Keratinocyte (primary cell): Measurements from ENCODE around the gene GTF2IRD1. TPM values are rescaled to one million over a fixed set of nuclear protein-coding genes. Genes with fewer than 3 reads are reported as not detected.

Experiments used
- DNase-seq: peaks from one replicate; pipeline ENCODE4 v3.0.0-alpha.2; 2011; ENCODE audit warnings: low read depth, missing footprints, low spot score
- FAIRE-seq: peaks from 2 replicates; lab custom pipeline; 2011; peaks lifted over from hg19 to GRCh38; lab: Jason Lieb, UNC
- H2AFZ ChIP-seq: 2 replicates; pipeline ENCODE4 v1.6.0; 2012; ENCODE audit warnings: low read length, control low read depth, inconsistent platforms; ENCODE audit not compliant: control insufficient read depth
- H3K27ac ChIP-seq: 2 replicates; pipeline ENCODE4 v1.5.1; 2011; ENCODE audit warnings: low read length; ENCODE audit not compliant: control insufficient read depth, insufficient read depth
- H3K27me3 ChIP-seq: 3 replicates; pipeline ENCODE4 v1.6.0; 2011; ENCODE audit warnings: low read length; ENCODE audit not compliant: control insufficient read depth, insufficient read depth; ENCODE audit errors: extremely low read depth
- H3K36me3 ChIP-seq, 2 experiments: 2 replicates in 1 of 2; 3 replicates in 1 of 2; pipeline ENCODE4 v1.5.1; 2011; ENCODE audit warnings: low read length in 2 of 2, mild to moderate bottlenecking in 1 of 2; ENCODE audit not compliant: control insufficient read depth in 2 of 2, insufficient read depth in 2 of 2; ENCODE audit errors: extremely low read depth in 1 of 2
- H3K4me1 ChIP-seq: 3 replicates; pipeline ENCODE4 v1.5.1; 2011; ENCODE audit warnings: low read length; ENCODE audit not compliant: control insufficient read depth, insufficient read depth; ENCODE audit errors: extremely low read depth
- H3K4me2 ChIP-seq: 3 replicates; pipeline ENCODE4 v1.6.0; 2011; ENCODE audit warnings: low read depth, low read length; ENCODE audit not compliant: control insufficient read depth, insufficient read depth; ENCODE audit errors: extremely low read depth
- H3K4me3 ChIP-seq, 3 experiments: fragments of 200-600 bp in 1 of 3; sonication (generic) in 1 of 3; 2 replicates in 2 of 3; 3 replicates in 1 of 3; pipeline ENCODE4 v1.5.1; 2011 to 2016; ENCODE audit warnings: low read length in 3 of 3, mild to moderate bottlenecking in 3 of 3, control low read depth in 2 of 3, inconsistent platforms in 1 of 3, low read depth in 1 of 3, mixed read lengths in 1 of 3, mixed run types in 1 of 3, moderate library complexity in 1 of 3; ENCODE audit not compliant: control insufficient read depth in 2 of 3, insufficient read depth in 2 of 3; ENCODE audit errors: extremely low read depth in 1 of 3
- H3K79me2 ChIP-seq: 2 replicates; pipeline ENCODE4 v1.6.0; 2012; ENCODE audit warnings: low read length; ENCODE audit not compliant: control insufficient read depth, insufficient read depth
- H3K9ac ChIP-seq: 3 replicates; pipeline ENCODE4 v1.6.0; 2011; ENCODE audit warnings: low read length; ENCODE audit not compliant: control insufficient read depth, insufficient read depth; ENCODE audit errors: extremely low read depth
- H3K9me1 ChIP-seq: 3 replicates; pipeline ENCODE4 v1.6.0; 2011; ENCODE audit warnings: low read length; ENCODE audit not compliant: control insufficient read depth, insufficient read depth; ENCODE audit errors: extremely low read depth
- H3K9me3 ChIP-seq: 2 replicates; pipeline ENCODE4 v1.5.1; 2012; ENCODE audit warnings: low read depth, low read length; ENCODE audit not compliant: control insufficient read depth
- H4K20me1 ChIP-seq: 3 replicates; pipeline ENCODE4 v1.6.0; 2011; ENCODE audit warnings: low read length; ENCODE audit not compliant: control insufficient read depth, insufficient read depth; ENCODE audit errors: extremely low read depth
- CTCF ChIP-seq, 3 experiments: IDR thresholded peaks in 1 of 3; conservative IDR thresholded peaks in 1 of 3; optimal IDR thresholded peaks in 1 of 3; 2 replicates in 2 of 3; 3 replicates in 1 of 3; pipeline versions ENCODE3 to v1.5.1; 2011; ENCODE audit warnings: low read length in 3 of 3, mild to moderate bottlenecking in 3 of 3, moderate library complexity in 2 of 3, control low read depth in 1 of 3, inconsistent platforms in 1 of 3; ENCODE audit not compliant: insufficient read depth in 2 of 3; ENCODE audit errors: extremely low read depth in 1 of 3
- EZH2 ChIP-seq: IDR thresholded peaks from one replicate; pipeline ENCODE4 v1.6.1; 2012; ENCODE audit warnings: inconsistent platforms, mild to moderate bottlenecking, low read length, moderate library complexity
- dilution Hi-C: fragments of 300-500 bp; cut with MboI; formaldehyde crosslinking; loops from one replicate; pipeline ENCODE4 v1.7.0; 2020; ENCODE audit warnings: low sequenced_read_pairs; ENCODE audit not compliant: extremely low pct_ligation_motif_present
- polyA plus RNA-seq, 5 experiments: library from polyadenylated mRNA; depleted of rRNA in 3 of 5; stranded (reverse) in 3 of 5; stranded (forward) in 1 of 5; unstranded in 1 of 5; fragments of >200 nt; gene quantifications; 1 replicate in 1 of 5; 2 replicates in 3 of 5; 3 replicates in 1 of 5; pipeline versions ENCODE4 v1.2.1 to v1.2.3, GENCODE V29; 2011 to 2012; ENCODE audit warnings: missing spikeins in 2 of 5, low read depth in 1 of 5, low replicate concordance in 1 of 5

Gene GTF2IRD1
- polyA plus RNA-seq, 1 donor (not counting 4 experiments of a cell fraction or from before 2014, with no cell fraction given) = 19.4 TPM

DNA sequence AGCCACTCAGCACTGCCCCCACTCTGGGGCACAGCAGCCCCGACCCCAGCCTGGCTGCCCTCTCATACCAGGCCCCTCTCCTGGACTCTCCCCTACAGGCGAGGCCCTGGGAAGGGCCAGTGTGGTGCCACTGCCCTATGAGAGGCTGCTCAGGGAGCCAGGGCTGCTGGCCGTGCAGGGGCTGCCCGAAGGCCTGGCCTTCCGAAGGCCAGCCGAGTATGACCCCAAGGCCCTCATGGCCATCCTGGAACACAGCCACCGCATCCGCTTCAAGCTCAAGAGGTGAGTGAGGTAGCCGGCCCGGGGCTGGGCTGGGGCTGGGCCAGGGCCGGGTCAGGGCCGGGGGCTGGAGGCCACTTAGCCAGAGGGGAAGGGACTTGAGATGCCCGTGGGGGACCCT is 64.3 kb downstream of the GTF2IRD1 start:
- Histone ChIP-seq H3K4me3 (no peak overlapping the region), H3K9me1 (no peaks in the 10 kb centered on the region), H2AFZ (no peak overlapping the region), H3K9me3 (no peaks in the 10 kb centered on the region), H3K36me3 (peaks cover 15 to 36% of the 10 kb centered on the region in 2 experiments), H4K20me1 (no peaks in the 10 kb centered on the region), H3K4me1 (no peaks in the 10 kb centered on the region), H3K27me3 (no peaks in the 10 kb centered on the region), H3K27ac (no peak overlapping the region), H3K9ac (no peak overlapping the region), H3K79me2 (no peaks in the 10 kb centered on the region), H3K4me2 (no peak overlapping the region)
- TF ChIP-seq EZH2 (no peak), CTCF (optimal IDR thresholded peaks at IDR 0.05 in 1 of 3, IDR thresholded peaks at IDR 0.05 in 1 of 3, conservative IDR thresholded peaks at IDR 0.05 in 1 of 3; ENCODE audit: extremely low read depth in 1 of 3, insufficient read depth in 2 of 3, low read length in 3 of 3) (no peak)
- dilution Hi-C loops = no loop called here
- DNase-seq (no peak), FAIRE-seq (no peak)

DNA sequence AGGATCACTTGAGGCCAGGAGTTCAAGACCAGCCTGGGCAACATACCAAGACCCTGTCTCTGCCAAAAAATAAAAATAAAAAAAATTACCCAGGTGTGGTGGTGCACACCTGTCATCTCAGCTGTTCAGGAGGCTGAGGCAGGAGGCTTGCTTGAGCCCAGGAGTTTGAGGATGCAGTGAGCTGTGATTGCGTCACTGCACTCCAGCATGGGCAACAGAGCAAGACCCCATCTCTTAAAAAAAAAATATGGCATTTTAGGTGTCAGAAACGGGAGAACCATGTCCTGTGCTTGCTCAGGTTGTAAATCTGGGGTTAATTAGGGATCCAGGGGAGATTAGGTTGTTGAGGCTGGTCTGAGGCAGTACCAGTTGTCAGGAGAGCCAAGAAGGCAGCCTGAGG is 64.9 kb downstream of the GTF2IRD1 start:
- Histone ChIP-seq H3K4me3 (no peak overlapping the region), H2AFZ (no peak overlapping the region), H3K9ac (no peak overlapping the region), H3K27me3 (no peaks in the 10 kb centered on the region), H3K36me3 (peaks cover 15 to 36% of the 10 kb centered on the region in 2 experiments), H3K4me1 (no peaks in the 10 kb centered on the region), H3K4me2 (no peak overlapping the region), H3K79me2 (no peaks in the 10 kb centered on the region), H3K9me1 (no peaks in the 10 kb centered on the region), H4K20me1 (no peaks in the 10 kb centered on the region), H3K27ac (no peak overlapping the region), H3K9me3 (no peaks in the 10 kb centered on the region)
- DNase-seq (no peak), FAIRE-seq (no peak)
- dilution Hi-C loops = no loop called here
- no peak for TF ChIP-seq CTCF (optimal IDR thresholded peaks at IDR 0.05 in 1 of 3, IDR thresholded peaks at IDR 0.05 in 1 of 3, conservative IDR thresholded peaks at IDR 0.05 in 1 of 3; ENCODE audit: extremely low read depth in 1 of 3, insufficient read depth in 2 of 3, low read length in 3 of 3)
